Astrocyte (in vitro differentiated cells and primary cell): Measurements from ENCODE around the gene HPS3. TPM values are rescaled to one million over a fixed set of nuclear protein-coding genes. Genes with fewer than 3 reads are reported as not detected.
"Not testable (repeated sequence)": the region's sequence is repeated elsewhere in the genome, so short reads cannot be mapped to it uniquely, and the experiment has no call there.

Experiments used
- DNase-seq: peaks from one replicate; pipeline ENCODE4 v3.0.0-alpha.2; 2010; ENCODE audit warnings: low read depth
- FAIRE-seq: peaks from 2 replicates; lab custom pipeline; 2011; peaks lifted over from hg19 to GRCh38; lab: Jason Lieb, UNC
- H2AFZ ChIP-seq: 2 replicates; pipeline ENCODE4 v1.6.0; 2012; ENCODE audit warnings: low read depth, low read length, inconsistent platforms
- H3K27ac ChIP-seq: 2 replicates; pipeline ENCODE4 v1.5.1; 2011; ENCODE audit warnings: low read depth, low read length, inconsistent platforms
- H3K27me3 ChIP-seq: 2 replicates; pipeline ENCODE4 v1.6.0; 2011; ENCODE audit warnings: low read length, inconsistent platforms; ENCODE audit not compliant: insufficient read depth
- H3K36me3 ChIP-seq: 2 replicates; pipeline ENCODE4 v1.5.1; 2011; ENCODE audit warnings: low read length, inconsistent platforms; ENCODE audit not compliant: insufficient read depth
- H3K4me1 ChIP-seq: 2 replicates; pipeline ENCODE4 v1.5.1; 2011; ENCODE audit warnings: low read length, inconsistent platforms; ENCODE audit not compliant: insufficient read depth
- H3K4me2 ChIP-seq: 2 replicates; pipeline ENCODE4 v1.6.0; 2012; ENCODE audit warnings: low read length, inconsistent platforms
- H3K4me3 ChIP-seq: 2 replicates; pipeline ENCODE4 v1.5.1; 2011; ENCODE audit warnings: low read depth, mild to moderate bottlenecking, low read length, inconsistent platforms; ENCODE audit not compliant: insufficient read depth
- H3K79me2 ChIP-seq: 2 replicates; pipeline ENCODE4 v1.6.0; 2012; ENCODE audit warnings: mild to moderate bottlenecking, low read length, inconsistent platforms; ENCODE audit not compliant: insufficient read depth
- H3K9ac ChIP-seq: 2 replicates; pipeline ENCODE4 v1.6.0; 2012; ENCODE audit warnings: mild to moderate bottlenecking, low read length, inconsistent platforms
- H3K9me3 ChIP-seq: 2 replicates; pipeline ENCODE4 v1.5.1; 2012; ENCODE audit warnings: low read depth, mild to moderate bottlenecking, low read length, inconsistent platforms; ENCODE audit not compliant: insufficient read depth
- H4K20me1 ChIP-seq: 2 replicates; pipeline ENCODE4 v1.6.0; 2012; ENCODE audit warnings: low read length, inconsistent platforms; ENCODE audit not compliant: insufficient read depth
- H3K27ac Mint-ChIP-seq: one replicate; pipeline ENCODE4 v1.8.0; 2021; ENCODE audit warnings: mild to moderate bottlenecking, mixed read lengths; ENCODE audit not compliant: unreplicated experiment
- H3K27me3 Mint-ChIP-seq: one replicate; pipeline ENCODE4 v1.8.0; 2021; ENCODE audit warnings: low read depth, mixed read lengths; ENCODE audit not compliant: unreplicated experiment
- H3K36me3 Mint-ChIP-seq: one replicate; pipeline ENCODE4 v1.8.0; 2021; ENCODE audit warnings: low read depth, mixed read lengths; ENCODE audit not compliant: unreplicated experiment
- H3K4me1 Mint-ChIP-seq: one replicate; pipeline ENCODE4 v1.8.0; 2021; ENCODE audit warnings: low read depth, mixed read lengths; ENCODE audit not compliant: unreplicated experiment
- H3K4me3 Mint-ChIP-seq: one replicate; pipeline ENCODE4 v1.8.0; 2021; ENCODE audit warnings: mild to moderate bottlenecking, moderate library complexity, mixed read lengths; ENCODE audit not compliant: unreplicated experiment
- H3K9me3 Mint-ChIP-seq: one replicate; pipeline ENCODE4 v1.8.0; 2021; ENCODE audit warnings: mild to moderate bottlenecking, mixed read lengths; ENCODE audit not compliant: unreplicated experiment
- CTCF ChIP-seq: IDR thresholded peaks from 2 replicates; pipeline ENCODE4 v1.5.1; 2011; ENCODE audit warnings: low read depth, mild to moderate bottlenecking, inconsistent platforms, low read length, moderate library complexity; ENCODE audit not compliant: insufficient read depth
- EZH2 ChIP-seq: IDR thresholded peaks from 2 replicates; pipeline ENCODE4 v1.6.1; 2012; ENCODE audit warnings: mild to moderate bottlenecking, low read length, inconsistent platforms; ENCODE audit not compliant: insufficient read depth
- total RNA-seq: library from RNA; stranded (reverse); gene quantifications from 2 replicates; pipeline ENCODE4 v1.2.1, GENCODE V29; 2021

The HPS3 gene
- total RNA-seq, 1 donor from 2014 or later = 10.9 TPM

- Histone ChIP-seq H2AFZ (no peak overlapping the region), H3K9ac (no peak overlapping the region), H3K9me3 (no peaks in the 10 kb centered on the region), H3K4me3 (no peak overlapping the region), H3K79me2 (no peaks in the 10 kb centered on the region), H3K4me1 (peaks cover 7% of the 10 kb centered on the region), H3K27ac (no peak overlapping the region), H4K20me1 (no peaks in the 10 kb centered on the region), H3K36me3 (no peaks in the 10 kb centered on the region), H3K4me2 (no peak overlapping the region), H3K27me3 (no peaks in the 10 kb centered on the region)
- DNase-seq (no peak), FAIRE-seq (no peak)
- Mint-ChIP-seq H3K27me3 (no peaks in the 10 kb centered on the region), H3K9me3 (no peaks in the 10 kb centered on the region), H3K4me1 (peaks cover 15% of the 10 kb centered on the region), H3K36me3 (no peaks in the 10 kb centered on the region), H3K27ac (no peak overlapping the region), H3K4me3 (no peak overlapping the region)
- TF ChIP-seq CTCF (no peak), EZH2 (no peak)
Observed at GRCh38 chr3:149195221-149195620, 65.8 kb downstream of the HPS3 start.

GRCh38 chr3:149196805-149197592, 67.6 kb downstream of the HPS3 start:
- H3K4me1 Mint-ChIP-seq = peaks cover 15% of the 10 kb centered on the region
- not testable (repeated sequence) for H3K4me3 Mint-ChIP-seq, H3K9me3 Mint-ChIP-seq

GRCh38 chr3:149197669-149198068, 68.2 kb downstream of the HPS3 start:
- no peak for FAIRE-seq

More at GRCh38 chr3:149196805-149197592, 67.6 kb downstream of the HPS3 start:
- H3K27me3 Mint-ChIP-seq, H3K9me3 ChIP-seq, H3K36me3 ChIP-seq, H3K79me2 ChIP-seq, H2AFZ ChIP-seq, FAIRE-seq, H3K36me3 Mint-ChIP-seq, H3K4me1 ChIP-seq, H3K27ac ChIP-seq, H3K27ac Mint-ChIP-seq, H4K20me1 ChIP-seq, DNase-seq, H3K27me3 ChIP-seq, H3K9ac ChIP-seq: not testable (repeated sequence)
- Histone ChIP-seq H3K4me3 (peak overlapping the region; percentile 26), H3K4me2 (peak overlapping the region; percentile 57)

More at GRCh38 chr3:149197669-149198068, 68.2 kb downstream of the HPS3 start:
- Histone ChIP-seq H3K4me2 (peak overlapping the region; percentile 57), H3K4me1 (peaks cover 7% of the 10 kb centered on the region), H3K27me3 (no peaks in the 10 kb centered on the region), H3K9me3 (no peaks in the 10 kb centered on the region), H3K9ac (no peak overlapping the region), H3K27ac (no peak overlapping the region), H3K4me3 (peak overlapping the region; percentile 26), H4K20me1 (no peaks in the 10 kb centered on the region), H3K79me2 (no peaks in the 10 kb centered on the region), H3K36me3 (no peaks in the 10 kb centered on the region), H2AFZ (no peak overlapping the region)
- TF ChIP-seq EZH2 = no peak
- no peak for TF ChIP-seq CTCF
- H3K36me3 Mint-ChIP-seq = no peaks in the 10 kb centered on the region
- no peaks in the 10 kb centered on the region for H3K27me3 Mint-ChIP-seq
- H3K27ac Mint-ChIP-seq = no peak overlapping the region
- no peaks in the 10 kb centered on the region for H3K9me3 Mint-ChIP-seq
- DNase-seq = no peak
- H3K4me3 Mint-ChIP-seq = no peak overlapping the region
- H3K4me1 Mint-ChIP-seq = peaks cover 15% of the 10 kb centered on the region
